ENCODE data around the gene CHST11. TPM values are rescaled to one million over a fixed set of nuclear protein-coding genes. Genes with fewer than 3 reads are reported as not detected.

Gene CHST11
- total RNA-seq, 1 experiment from 2014 or later = 6.7 TPM

GRCh38 chr12:104650541-104650940, 193.8 kb downstream of the CHST11 start:
- Mint-ChIP-seq H3K27me3 (ENCODE audit: low read depth) (no peaks in the 10 kb centered on the region), H3K4me3 (no peak overlapping the region), H3K9me3 (no peaks in the 10 kb centered on the region; a peak in 2 of 5 replicates), H3K27ac (no peak overlapping the region), H3K4me1 (peaks cover 33 to 47% of the 10 kb centered on the region in 2 experiments), H3K36me3 (ENCODE audit: insufficient read depth in 1 of 3, low read depth in 3 of 3) (no peaks in the 10 kb centered on the region; a peak in 3 of 7 replicates)
- Histone ChIP-seq H4K91ac (ENCODE audit: insufficient read length, low read depth, low read length) (no peak overlapping the region), H3K79me2 (ENCODE audit: insufficient read depth, low read length) (no peaks in the 10 kb centered on the region), H3K4me2 (ENCODE audit: insufficient read depth, insufficient read length, low read length) (no peak overlapping the region), H2AFZ (ENCODE audit: low read length) (no peak overlapping the region), H2BK5ac (ENCODE audit: insufficient read length, low read length) (no peak overlapping the region), H3K9me3 (ENCODE audit: control insufficient read depth, low read depth, low read length) (no peaks in the 10 kb centered on the region), H4K20me1 (ENCODE audit: control insufficient read depth, insufficient read depth, insufficient read length) (no peaks in the 10 kb centered on the region), H2BK120ac (ENCODE audit: low read depth, low read length, poor library complexity, severe bottlenecking) (no peak overlapping the region), H3T11ph (ENCODE audit: low read length) (no peak overlapping the region), H2BK15ac (ENCODE audit: low read depth, low read length) (no peak overlapping the region), H3K27ac (ENCODE audit: insufficient read length, low read depth, low read length) (no peak overlapping the region), H3K27me3 (ENCODE audit: insufficient read depth, low read length) (no peaks in the 10 kb centered on the region), H4K5ac (ENCODE audit: insufficient read length, low read depth, low read length) (no peak overlapping the region), H3K14ac (ENCODE audit: insufficient read depth, low read length) (no peak overlapping the region), H3K4me1 (ENCODE audit: insufficient read depth, low read length) (peaks cover 5% of the 10 kb centered on the region; the same call in 1 of the 2 replicates), H3K9ac (ENCODE audit: extremely low read depth, insufficient read length, low read length) (no peak overlapping the region), H3K23ac (ENCODE audit: insufficient read length, low read depth, low read length) (no peak overlapping the region), H3K4ac (ENCODE audit: low read depth, low read length) (no peak overlapping the region), H2BK12ac (ENCODE audit: insufficient read length, low read depth, low read length) (no peak overlapping the region), H3K23me2 (ENCODE audit: insufficient read length, low read depth, low read length, poor library complexity, severe bottlenecking) (no peaks in the 10 kb centered on the region), H4K8ac (replicated peaks; ENCODE audit: insufficient read length, low read depth, low read length) (no peak overlapping the region), H2AK5ac (ENCODE audit: insufficient read length, low read length) (no peak overlapping the region), H2BK20ac (ENCODE audit: low read depth, low read length, poor library complexity, severe bottlenecking) (no peak overlapping the region), H3K79me1 (ENCODE audit: insufficient read depth, low read depth, low read length, poor library complexity, severe bottlenecking) (no peaks in the 10 kb centered on the region), H3K56ac (ENCODE audit: insufficient read length, low read depth, low read length) (no peak overlapping the region), H3K18ac (ENCODE audit: insufficient read length, low read depth, low read length) (no peak overlapping the region)
- DNase-seq = no peak
- TF ChIP-seq, protein P1, sequence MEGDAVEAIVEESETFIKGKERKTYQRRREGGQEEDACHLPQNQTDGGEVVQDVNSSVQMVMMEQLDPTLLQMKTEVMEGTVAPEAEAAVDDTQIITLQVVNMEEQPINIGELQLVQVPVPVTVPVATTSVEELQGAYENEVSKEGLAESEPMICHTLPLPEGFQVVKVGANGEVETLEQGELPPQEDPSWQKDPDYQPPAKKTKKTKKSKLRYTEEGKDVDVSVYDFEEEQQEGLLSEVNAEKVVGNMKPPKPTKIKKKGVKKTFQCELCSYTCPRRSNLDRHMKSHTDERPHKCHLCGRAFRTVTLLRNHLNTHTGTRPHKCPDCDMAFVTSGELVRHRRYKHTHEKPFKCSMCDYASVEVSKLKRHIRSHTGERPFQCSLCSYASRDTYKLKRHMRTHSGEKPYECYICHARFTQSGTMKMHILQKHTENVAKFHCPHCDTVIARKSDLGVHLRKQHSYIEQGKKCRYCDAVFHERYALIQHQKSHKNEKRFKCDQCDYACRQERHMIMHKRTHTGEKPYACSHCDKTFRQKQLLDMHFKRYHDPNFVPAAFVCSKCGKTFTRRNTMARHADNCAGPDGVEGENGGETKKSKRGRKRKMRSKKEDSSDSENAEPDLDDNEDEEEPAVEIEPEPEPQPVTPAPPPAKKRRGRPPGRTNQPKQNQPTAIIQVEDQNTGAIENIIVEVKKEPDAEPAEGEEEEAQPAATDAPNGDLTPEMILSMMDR (conservative IDR thresholded peaks at IDR 0.05) = no peak
- WGBS (ENCODE audit: extremely low coverage, insufficient read length, low lambda C conversion rate) = no CpG with 5 or more reads among the region's 5 CpGs
